Measurements from ENCODE around the gene SERPIND1.

Gene SERPIND1

GRCh38 chr22:20741634-20742581, 32.0 kb upstream of the SERPIND1 start:
- no peak overlapping the region for H3K4me3 ChIP-seq (IDR thresholded peaks at IDR 0.05; ENCODE audit: insufficient read depth, low read depth, low read length)
- H3K4me2 ChIP-seq: peak overlapping the region; percentile 57; the same call in 1 of the 2 replicates
- TF ChIP-seq CTCF (conservative IDR thresholded peaks at IDR 0.05; ENCODE audit: low read depth, low read length): peak; percentile 89
- H3K27me3 ChIP-seq (ENCODE audit: insufficient read depth, low read depth): no peaks in the 10 kb centered on the region
- no peaks in the 10 kb centered on the region for H3K36me3 ChIP-seq (ENCODE audit: insufficient read depth)
- H3K79me2 ChIP-seq (ENCODE audit: insufficient read depth, low read depth): no peaks in the 10 kb centered on the region
- no peak overlapping the region for H3K9ac ChIP-seq
- peak overlapping the region; percentile 47; the same call in 1 of the 2 replicates for H3K27ac ChIP-seq
- peaks cover 61% of the 10 kb centered on the region for H3K4me1 ChIP-seq (ENCODE audit: low read depth, poor library complexity, severe bottlenecking)
- H4K20me1 ChIP-seq (ENCODE audit: insufficient read depth): no peaks in the 10 kb centered on the region
- no peak overlapping the region for H2AFZ ChIP-seq (ENCODE audit: low read depth)

- no peak for TF ChIP-seq CTCF (conservative IDR thresholded peaks at IDR 0.05; ENCODE audit: low read depth, low read length)
- Histone ChIP-seq H3K27me3 (ENCODE audit: insufficient read depth, low read depth) (no peaks in the 10 kb centered on the region), H3K4me1 (ENCODE audit: low read depth, poor library complexity, severe bottlenecking) (peaks cover 65% of the 10 kb centered on the region), H3K4me2 (peak overlapping the region; percentile 34; the same call in 1 of the 2 replicates), H3K9ac (no peak overlapping the region), H4K20me1 (ENCODE audit: insufficient read depth) (no peaks in the 10 kb centered on the region), H3K4me3 (IDR thresholded peaks at IDR 0.05; ENCODE audit: insufficient read depth, low read depth, low read length) (no peak overlapping the region), H2AFZ (ENCODE audit: low read depth) (no peak overlapping the region), H3K36me3 (ENCODE audit: insufficient read depth) (no peaks in the 10 kb centered on the region), H3K27ac (peak overlapping the region; percentile 47; the same call in 1 of the 2 replicates), H3K79me2 (ENCODE audit: insufficient read depth, low read depth) (no peaks in the 10 kb centered on the region)
These were observed 31.1 kb upstream of the SERPIND1 start for GRCh38 chr22:20742764-20743163.

- H3K4me3 ChIP-seq (IDR thresholded peaks at IDR 0.05; ENCODE audit: insufficient read depth, low read depth, low read length): no peak overlapping the region
- H3K27me3 ChIP-seq (ENCODE audit: insufficient read depth, low read depth): no peaks in the 10 kb centered on the region
- H3K9ac ChIP-seq: no peak overlapping the region
- TF ChIP-seq CTCF (conservative IDR thresholded peaks at IDR 0.05; ENCODE audit: low read depth, low read length): no peak
- no peak overlapping the region for H3K4me2 ChIP-seq
- no peaks in the 10 kb centered on the region for H3K79me2 ChIP-seq (ENCODE audit: insufficient read depth, low read depth)
- H2AFZ ChIP-seq (ENCODE audit: low read depth): no peak overlapping the region
- no peaks in the 10 kb centered on the region for H3K36me3 ChIP-seq (ENCODE audit: insufficient read depth)
- H3K4me1 ChIP-seq (ENCODE audit: low read depth, poor library complexity, severe bottlenecking): peaks cover 81% of the 10 kb centered on the region
- no peaks in the 10 kb centered on the region for H4K20me1 ChIP-seq (ENCODE audit: insufficient read depth)
- H3K27ac ChIP-seq: no peak overlapping the region
These were observed 29.5 kb upstream of the SERPIND1 start for GRCh38 chr22:20744456-20744855.

GRCh38 chr22:20745119-20745518, 28.8 kb upstream of the SERPIND1 start:
- Histone ChIP-seq H3K4me3 (IDR thresholded peaks at IDR 0.05; ENCODE audit: insufficient read depth, low read depth, low read length) (no peak overlapping the region), H3K4me1 (ENCODE audit: low read depth, poor library complexity, severe bottlenecking) (peaks cover 88% of the 10 kb centered on the region), H3K36me3 (ENCODE audit: insufficient read depth) (no peaks in the 10 kb centered on the region), H3K27me3 (ENCODE audit: insufficient read depth, low read depth) (no peaks in the 10 kb centered on the region), H2AFZ (ENCODE audit: low read depth) (no peak overlapping the region), H3K4me2 (no peak overlapping the region), H3K27ac (no peak overlapping the region), H3K9ac (no peak overlapping the region), H3K79me2 (ENCODE audit: insufficient read depth, low read depth) (no peaks in the 10 kb centered on the region), H4K20me1 (ENCODE audit: insufficient read depth) (no peaks in the 10 kb centered on the region)
- TF ChIP-seq CTCF (conservative IDR thresholded peaks at IDR 0.05; ENCODE audit: low read depth, low read length): no peak
